MCF 10A (cell line): ENCODE results near the gene TNFAIP3. TPM values are rescaled to one million over a fixed set of nuclear protein-coding genes. Genes with fewer than 3 reads are reported as not detected.

Source experiments
- BruUV-seq: library from RNA; stranded (reverse); fragments of 400-500 nt; replicated peaks from 2 replicates; lab custom pipeline; 2021; lab: Mats Ljungman, UMichigan
- CTCF ChIA-PET: fragments of 300-600 bp; sonication (Branson Sonifier 250); formaldehyde crosslinking; extraction: SDS; loops from one replicate; lab custom pipeline; 2021; ENCODE audit warnings: antibody characterized with exemption, inconsistent platforms; lab: Yijun Ruan, JAX
- POLR2A ChIA-PET: fragments of 300-600, 350-650 bp; sonication (Branson Sonifier 250); formaldehyde crosslinking; extraction: SDS; loops from one replicate; lab custom pipeline; 2020; ENCODE audit warnings: antibody characterized with exemption, inconsistent platforms; lab: Yijun Ruan, JAX
- DNase-seq: peaks from one replicate; pipeline ENCODE4 v3.0.0-alpha.2; 2018; ENCODE audit not compliant: unreplicated experiment
- H3K27ac Mint-ChIP-seq: one replicate; pipeline ENCODE4 v1.8.0; 2022; ENCODE audit warnings: mild to moderate bottlenecking, low read depth, mixed read lengths; ENCODE audit not compliant: unreplicated experiment
- H3K27me3 Mint-ChIP-seq: one replicate; pipeline ENCODE4 v1.8.0; 2022; ENCODE audit warnings: mixed read lengths; ENCODE audit not compliant: insufficient read depth, unreplicated experiment
- H3K36me3 Mint-ChIP-seq: one replicate; pipeline ENCODE4 v1.8.0; 2022; ENCODE audit warnings: mild to moderate bottlenecking, moderate library complexity, mixed read lengths; ENCODE audit not compliant: insufficient read depth, unreplicated experiment
- H3K4me1 Mint-ChIP-seq: one replicate; pipeline ENCODE4 v1.8.0; 2022; ENCODE audit warnings: mixed read lengths; ENCODE audit not compliant: insufficient read depth, unreplicated experiment
- H3K4me3 Mint-ChIP-seq: one replicate; pipeline ENCODE4 v1.8.0; 2022; ENCODE audit warnings: mild to moderate bottlenecking, moderate library complexity, mixed read lengths; ENCODE audit not compliant: unreplicated experiment
- H3K9me3 Mint-ChIP-seq: one replicate; pipeline ENCODE4 v1.8.0; 2022; ENCODE audit warnings: mixed read lengths; ENCODE audit not compliant: unreplicated experiment
- intact Hi-C: fragments of 100-400 bp; cut with micrococcal nuclease; formaldehyde crosslinking; loops from 2 replicates; pipeline ENCODE4 v1.14.1; 2022
- total RNA-seq: library from RNA; stranded (reverse); gene quantifications from 2 replicates; pipeline ENCODE4 v1.2.3, GENCODE V29; 2022
- TF ChIP-seq, protein P1 (sequence below): fragments of 200-600 bp; IDR thresholded peaks from one replicate; pipeline ENCODE4 v1.8.0; 2022; ENCODE audit warnings: antibody characterized with exemption, mild to moderate bottlenecking; ENCODE audit not compliant: unreplicated experiment

The TNFAIP3 gene
- total RNA-seq, 1 experiment from 2014 or later = 52.8 TPM

GRCh38 chr6:137846772-137847313 is 20.2 kb upstream of the TNFAIP3 start:
- Mint-ChIP-seq H3K4me1 (peaks cover 10% of the 10 kb centered on the region), H3K27ac (no peak overlapping the region), H3K9me3 (no peaks in the 10 kb centered on the region), H3K4me3 (no peak overlapping the region), H3K27me3 (no peaks in the 10 kb centered on the region), H3K36me3 (no peaks in the 10 kb centered on the region)
- CTCF ChIA-PET = no interaction called here
- TF ChIP-seq, protein P1, sequence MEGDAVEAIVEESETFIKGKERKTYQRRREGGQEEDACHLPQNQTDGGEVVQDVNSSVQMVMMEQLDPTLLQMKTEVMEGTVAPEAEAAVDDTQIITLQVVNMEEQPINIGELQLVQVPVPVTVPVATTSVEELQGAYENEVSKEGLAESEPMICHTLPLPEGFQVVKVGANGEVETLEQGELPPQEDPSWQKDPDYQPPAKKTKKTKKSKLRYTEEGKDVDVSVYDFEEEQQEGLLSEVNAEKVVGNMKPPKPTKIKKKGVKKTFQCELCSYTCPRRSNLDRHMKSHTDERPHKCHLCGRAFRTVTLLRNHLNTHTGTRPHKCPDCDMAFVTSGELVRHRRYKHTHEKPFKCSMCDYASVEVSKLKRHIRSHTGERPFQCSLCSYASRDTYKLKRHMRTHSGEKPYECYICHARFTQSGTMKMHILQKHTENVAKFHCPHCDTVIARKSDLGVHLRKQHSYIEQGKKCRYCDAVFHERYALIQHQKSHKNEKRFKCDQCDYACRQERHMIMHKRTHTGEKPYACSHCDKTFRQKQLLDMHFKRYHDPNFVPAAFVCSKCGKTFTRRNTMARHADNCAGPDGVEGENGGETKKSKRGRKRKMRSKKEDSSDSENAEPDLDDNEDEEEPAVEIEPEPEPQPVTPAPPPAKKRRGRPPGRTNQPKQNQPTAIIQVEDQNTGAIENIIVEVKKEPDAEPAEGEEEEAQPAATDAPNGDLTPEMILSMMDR = no peak
- intact Hi-C loops = no loop called here
- no peak for DNase-seq
- POLR2A ChIA-PET = no interaction called here
- BruUV-seq = no TSS peak

DNA sequence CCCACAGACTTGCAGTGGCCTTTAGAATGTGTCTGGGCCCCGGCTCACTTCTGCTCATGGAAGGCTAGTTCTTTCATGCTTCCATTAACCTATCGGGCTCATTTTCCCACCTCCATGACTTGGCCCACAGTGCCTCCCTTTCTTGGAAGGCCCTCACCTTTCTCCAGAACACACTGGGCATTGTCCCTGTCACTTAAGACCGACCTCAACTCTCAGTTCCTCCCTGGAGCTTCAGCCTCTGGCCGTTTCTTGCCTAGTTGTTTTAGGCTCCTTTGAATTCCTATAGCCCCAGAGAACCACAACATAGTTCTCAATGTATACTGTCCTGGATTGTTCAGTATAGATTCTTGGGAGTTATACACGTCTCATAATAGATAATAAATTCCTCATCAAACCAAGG is 19.3 kb upstream of the TNFAIP3 start:
- TF ChIP-seq, protein P1 = no peak
- Mint-ChIP-seq H3K27ac (no peak overlapping the region), H3K9me3 (no peaks in the 10 kb centered on the region), H3K36me3 (no peaks in the 10 kb centered on the region), H3K27me3 (no peaks in the 10 kb centered on the region), H3K4me1 (peaks cover 16% of the 10 kb centered on the region), H3K4me3 (no peak overlapping the region)
- intact Hi-C loops = no loop called here
- POLR2A ChIA-PET = no interaction called here
- CTCF ChIA-PET = interaction anchor here (0.6 to 0.7 kb wide), 3 partner anchors 29 to 1244 kb away, joined by 3 to 4 read pairs (median 3); no protein-coding TSS in a partner anchor
- no TSS peak for BruUV-seq
- no peak for DNase-seq

- ChIA-PET CTCF (interaction anchor here (0.6 to 1.2 kb wide), 4 partner anchors 12 to 96 kb away, joined by 3 read pairs; no protein-coding TSS in a partner anchor), POLR2A (interaction anchor here (0.6 to 0.9 kb wide), 6 partner anchors 9 to 513 kb away, joined by 3 to 4 read pairs (median 3); partner anchors contain the start of gene TNFAIP3)
- no TSS peak for BruUV-seq
- H3K4me1 Mint-ChIP-seq = peaks cover 25% of the 10 kb centered on the region
- H3K4me3 Mint-ChIP-seq = no peak overlapping the region
- TF ChIP-seq, protein P1 = no peak
- no peak for DNase-seq
- H3K9me3 Mint-ChIP-seq = no peaks in the 10 kb centered on the region
- H3K36me3 Mint-ChIP-seq = no peaks in the 10 kb centered on the region
- intact Hi-C loops = no loop called here
- H3K27ac Mint-ChIP-seq = no peak overlapping the region
- H3K27me3 Mint-ChIP-seq = no peaks in the 10 kb centered on the region
These were observed 18.4 kb upstream of the TNFAIP3 start for GRCh38 chr6:137848672-137849071.

- peak; percentile 30 for DNase-seq
These were observed 17.7 kb upstream of the TNFAIP3 start for GRCh38 chr6:137849181-137849980.

More at GRCh38 chr6:137849181-137849980, 17.7 kb upstream of the TNFAIP3 start:
- ChIA-PET CTCF (interaction anchor here (0.6 to 1.2 kb wide), 6 partner anchors 12 to 153 kb away, joined by 3 to 4 read pairs (median 3); no protein-coding TSS in a partner anchor), POLR2A (interaction anchor here (0.6 to 1.2 kb wide), 8 partner anchors 10 to 514 kb away, joined by 3 to 4 read pairs (median 3); partner anchors contain the start of gene TNFAIP3)
- intact Hi-C loops = no loop called here
- H3K27ac Mint-ChIP-seq = no peak overlapping the region
- H3K4me1 Mint-ChIP-seq = peaks cover 23% of the 10 kb centered on the region
- no peak overlapping the region for H3K4me3 Mint-ChIP-seq
- no peaks in the 10 kb centered on the region for H3K36me3 Mint-ChIP-seq
- no peaks in the 10 kb centered on the region for H3K9me3 Mint-ChIP-seq
- TF ChIP-seq, protein P1 = no peak
- H3K27me3 Mint-ChIP-seq = no peaks in the 10 kb centered on the region
- no TSS peak for BruUV-seq
